ENCODE data around the gene HS6ST2. TPM values are rescaled to one million over a fixed set of nuclear protein-coding genes. Genes with fewer than 3 reads are reported as not detected.

HS6ST2 gene
- total RNA-seq, 4 donors from 2014 or later, result 0.77 to 9.7 (median 1.9) TPM

DNA sequence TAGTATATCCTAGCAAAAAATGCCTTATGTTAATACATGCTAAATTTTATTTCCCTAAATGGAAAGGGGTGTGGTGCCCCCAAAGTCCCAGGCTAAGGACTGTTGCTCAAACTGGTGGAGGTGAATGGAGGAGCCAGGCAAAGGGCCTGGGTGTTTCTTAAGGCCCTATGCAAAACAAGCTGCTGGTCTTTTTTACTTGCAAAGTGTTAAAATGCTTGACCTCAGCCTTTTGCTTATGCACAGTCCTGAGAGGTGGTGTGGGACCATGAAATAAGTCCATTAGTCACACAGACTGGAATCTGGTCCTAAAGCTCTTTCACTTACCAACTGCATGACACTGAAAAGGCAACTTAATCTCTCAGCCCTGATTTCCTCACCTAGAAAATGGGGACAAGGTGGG is 246.1 kb downstream of the HS6ST2 start:
- no peak for TF ChIP-seq POLR2A (IDR thresholded peaks at IDR 0.05)
- TF ChIP-seq, protein P1, sequence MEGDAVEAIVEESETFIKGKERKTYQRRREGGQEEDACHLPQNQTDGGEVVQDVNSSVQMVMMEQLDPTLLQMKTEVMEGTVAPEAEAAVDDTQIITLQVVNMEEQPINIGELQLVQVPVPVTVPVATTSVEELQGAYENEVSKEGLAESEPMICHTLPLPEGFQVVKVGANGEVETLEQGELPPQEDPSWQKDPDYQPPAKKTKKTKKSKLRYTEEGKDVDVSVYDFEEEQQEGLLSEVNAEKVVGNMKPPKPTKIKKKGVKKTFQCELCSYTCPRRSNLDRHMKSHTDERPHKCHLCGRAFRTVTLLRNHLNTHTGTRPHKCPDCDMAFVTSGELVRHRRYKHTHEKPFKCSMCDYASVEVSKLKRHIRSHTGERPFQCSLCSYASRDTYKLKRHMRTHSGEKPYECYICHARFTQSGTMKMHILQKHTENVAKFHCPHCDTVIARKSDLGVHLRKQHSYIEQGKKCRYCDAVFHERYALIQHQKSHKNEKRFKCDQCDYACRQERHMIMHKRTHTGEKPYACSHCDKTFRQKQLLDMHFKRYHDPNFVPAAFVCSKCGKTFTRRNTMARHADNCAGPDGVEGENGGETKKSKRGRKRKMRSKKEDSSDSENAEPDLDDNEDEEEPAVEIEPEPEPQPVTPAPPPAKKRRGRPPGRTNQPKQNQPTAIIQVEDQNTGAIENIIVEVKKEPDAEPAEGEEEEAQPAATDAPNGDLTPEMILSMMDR (IDR thresholded peaks at IDR 0.05), result no peak
- H3K9me3 ChIP-seq, result no peaks in the 10 kb centered on the region
- no peak overlapping the region for H3K4me3 ChIP-seq
- H3K36me3 ChIP-seq, result no peaks in the 10 kb centered on the region
- intact Hi-C loops (cut with DNase I; ENCODE audit: low total_unique reads), result no loop called here
- no peak for DNase-seq
- H3K4me1 ChIP-seq, result no peaks in the 10 kb centered on the region
- H3K27me3 ChIP-seq, result peaks cover 0 to 6% of the 10 kb centered on the region in 2 donors
- no peak overlapping the region for H3K27ac ChIP-seq

DNA sequence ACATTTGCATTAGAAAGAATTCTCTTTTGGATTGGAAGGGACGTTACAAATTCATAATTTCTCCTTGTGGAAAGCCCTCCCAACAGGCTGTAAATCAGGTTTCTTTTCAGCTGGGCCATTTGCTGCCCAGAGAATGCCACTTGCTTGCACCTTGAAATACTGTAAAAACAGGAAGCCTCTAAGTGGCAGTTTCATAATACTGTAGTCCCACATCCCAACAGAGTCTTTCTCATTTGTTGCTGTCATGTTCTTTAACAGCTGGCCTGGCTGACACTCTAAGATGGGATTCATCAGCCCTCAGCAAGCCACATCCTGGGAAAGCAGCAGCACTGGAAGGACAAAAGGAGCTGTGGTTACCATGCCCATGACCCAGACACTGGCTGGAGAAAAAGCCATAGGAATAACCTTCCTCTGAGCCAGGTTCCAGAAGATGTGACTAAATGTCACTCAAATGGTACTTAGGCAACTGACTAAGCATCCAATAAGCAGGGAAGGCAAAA is 247.7 kb downstream of the HS6ST2 start:
- TF ChIP-seq, protein P1 (IDR thresholded peaks at IDR 0.05), result no peak
- no peak for TF ChIP-seq POLR2A (IDR thresholded peaks at IDR 0.05)
- intact Hi-C loops (cut with DNase I; ENCODE audit: low total_unique reads), result no loop called here

DNA sequence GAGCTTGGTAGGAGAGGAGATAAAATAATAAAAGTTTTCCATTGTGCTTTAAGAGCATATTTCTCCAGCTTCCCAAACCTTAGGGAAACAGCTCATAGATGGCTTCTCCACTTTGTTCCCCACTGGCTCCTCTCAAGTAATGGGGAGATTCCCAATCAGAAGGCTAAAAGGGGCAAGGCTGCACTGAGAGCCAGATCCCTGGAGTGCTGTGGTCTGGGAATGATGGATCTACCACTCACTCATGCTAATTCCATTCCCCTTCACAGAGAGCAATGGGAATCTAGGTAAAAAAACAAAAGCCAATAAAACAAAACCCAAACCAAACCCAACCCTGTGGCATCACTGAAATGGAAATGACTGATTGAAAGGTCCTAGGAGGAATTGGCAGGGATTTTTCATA is 249.9 kb downstream of the HS6ST2 start:
- H3K36me3 ChIP-seq, result no peaks in the 10 kb centered on the region
- TF ChIP-seq, protein P1 (IDR thresholded peaks at IDR 0.05), result no peak
- TF ChIP-seq POLR2A (IDR thresholded peaks at IDR 0.05), result no peak

More for the DNA sequence above, 247.7 kb downstream of the HS6ST2 start:
- H3K4me3 ChIP-seq, result no peak overlapping the region
- no peaks in the 10 kb centered on the region for H3K36me3 ChIP-seq
- no peaks in the 10 kb centered on the region for H3K27me3 ChIP-seq
- no peaks in the 10 kb centered on the region for H3K4me1 ChIP-seq
- no peak for DNase-seq
- no peaks in the 10 kb centered on the region for H3K9me3 ChIP-seq
- no peak overlapping the region for H3K27ac ChIP-seq

DNA sequence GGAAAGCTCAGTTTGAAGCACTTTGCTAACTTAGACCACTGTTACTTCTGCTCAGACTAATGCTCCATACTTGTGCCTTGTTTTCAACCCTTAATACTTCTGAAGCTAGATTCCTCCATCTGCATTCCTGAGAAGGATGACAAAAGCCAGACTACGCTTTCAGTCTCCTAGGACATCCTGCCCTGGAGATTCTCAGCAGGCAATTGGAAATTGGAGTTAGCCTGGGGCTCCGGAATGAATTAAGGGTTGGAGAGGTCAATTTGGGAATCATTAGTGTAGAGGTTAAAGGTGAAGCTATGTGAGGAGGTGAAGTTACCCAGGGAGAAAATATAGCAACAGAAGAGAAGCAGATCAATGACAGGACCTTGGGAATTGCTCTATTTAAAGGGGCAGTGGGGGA is 253.7 kb downstream of the HS6ST2 start:
- H3K4me3 ChIP-seq, result no peak overlapping the region
- H3K36me3 ChIP-seq, result no peaks in the 10 kb centered on the region
- DNase-seq, result no peak
- no peaks in the 10 kb centered on the region for H3K9me3 ChIP-seq
- H3K27me3 ChIP-seq, result no peaks in the 10 kb centered on the region
- TF ChIP-seq, protein P1 (IDR thresholded peaks at IDR 0.05), result no peak
- no peak for TF ChIP-seq POLR2A (IDR thresholded peaks at IDR 0.05)
- no peaks in the 10 kb centered on the region for H3K4me1 ChIP-seq
- H3K27ac ChIP-seq, result no peak overlapping the region
- intact Hi-C loops (cut with DNase I; ENCODE audit: low total_unique reads), result no loop called here

More for the DNA sequence above, 249.9 kb downstream of the HS6ST2 start:
- no peaks in the 10 kb centered on the region for H3K4me1 ChIP-seq
- H3K4me3 ChIP-seq, result no peak overlapping the region
- no peak overlapping the region for H3K27ac ChIP-seq
- H3K9me3 ChIP-seq, result no peaks in the 10 kb centered on the region
- H3K27me3 ChIP-seq, result no peaks in the 10 kb centered on the region
- intact Hi-C loops (cut with DNase I; ENCODE audit: low total_unique reads), result no loop called here
- DNase-seq, result no peak

DNA sequence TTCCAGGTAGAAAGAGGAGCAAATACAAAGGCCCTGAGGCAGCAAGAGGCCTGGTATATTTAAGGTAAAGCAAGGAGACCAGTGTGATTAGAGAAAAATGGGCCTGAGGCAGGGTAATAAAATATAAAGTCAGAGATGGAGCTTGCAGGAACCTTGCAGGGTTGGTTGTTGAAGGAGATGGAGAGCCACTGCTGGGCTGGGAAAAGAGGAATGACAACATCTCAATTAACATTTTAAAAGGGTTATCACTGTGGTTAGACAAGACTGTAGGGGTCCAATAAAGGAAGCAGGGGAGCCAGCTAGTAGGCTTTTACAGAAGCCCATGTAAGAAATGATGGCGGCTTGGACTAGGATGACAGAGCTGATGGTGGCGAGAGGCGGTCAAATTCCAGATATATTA is 264.0 kb downstream of the HS6ST2 start:
- H3K36me3 ChIP-seq, result no peaks in the 10 kb centered on the region
- H3K4me3 ChIP-seq, result no peak overlapping the region
- intact Hi-C loops (cut with DNase I; ENCODE audit: low total_unique reads), result no loop called here
- DNase-seq, result no peak
- no peaks in the 10 kb centered on the region for H3K27me3 ChIP-seq
- no peak for TF ChIP-seq POLR2A (IDR thresholded peaks at IDR 0.05)
- TF ChIP-seq, protein P1 (IDR thresholded peaks at IDR 0.05), result no peak
- no peak overlapping the region for H3K27ac ChIP-seq
- no peaks in the 10 kb centered on the region for H3K4me1 ChIP-seq
- H3K9me3 ChIP-seq, result no peaks in the 10 kb centered on the region
